ENCODE measurements around the gene P3H4.
"Not testable (repeated sequence)": the region's sequence is repeated elsewhere in the genome, so short reads cannot be mapped to it uniquely, and the experiment has no call there.

Gene P3H4, protein sequence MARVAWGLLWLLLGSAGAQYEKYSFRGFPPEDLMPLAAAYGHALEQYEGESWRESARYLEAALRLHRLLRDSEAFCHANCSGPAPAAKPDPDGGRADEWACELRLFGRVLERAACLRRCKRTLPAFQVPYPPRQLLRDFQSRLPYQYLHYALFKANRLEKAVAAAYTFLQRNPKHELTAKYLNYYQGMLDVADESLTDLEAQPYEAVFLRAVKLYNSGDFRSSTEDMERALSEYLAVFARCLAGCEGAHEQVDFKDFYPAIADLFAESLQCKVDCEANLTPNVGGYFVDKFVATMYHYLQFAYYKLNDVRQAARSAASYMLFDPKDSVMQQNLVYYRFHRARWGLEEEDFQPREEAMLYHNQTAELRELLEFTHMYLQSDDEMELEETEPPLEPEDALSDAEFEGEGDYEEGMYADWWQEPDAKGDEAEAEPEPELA

DNA sequence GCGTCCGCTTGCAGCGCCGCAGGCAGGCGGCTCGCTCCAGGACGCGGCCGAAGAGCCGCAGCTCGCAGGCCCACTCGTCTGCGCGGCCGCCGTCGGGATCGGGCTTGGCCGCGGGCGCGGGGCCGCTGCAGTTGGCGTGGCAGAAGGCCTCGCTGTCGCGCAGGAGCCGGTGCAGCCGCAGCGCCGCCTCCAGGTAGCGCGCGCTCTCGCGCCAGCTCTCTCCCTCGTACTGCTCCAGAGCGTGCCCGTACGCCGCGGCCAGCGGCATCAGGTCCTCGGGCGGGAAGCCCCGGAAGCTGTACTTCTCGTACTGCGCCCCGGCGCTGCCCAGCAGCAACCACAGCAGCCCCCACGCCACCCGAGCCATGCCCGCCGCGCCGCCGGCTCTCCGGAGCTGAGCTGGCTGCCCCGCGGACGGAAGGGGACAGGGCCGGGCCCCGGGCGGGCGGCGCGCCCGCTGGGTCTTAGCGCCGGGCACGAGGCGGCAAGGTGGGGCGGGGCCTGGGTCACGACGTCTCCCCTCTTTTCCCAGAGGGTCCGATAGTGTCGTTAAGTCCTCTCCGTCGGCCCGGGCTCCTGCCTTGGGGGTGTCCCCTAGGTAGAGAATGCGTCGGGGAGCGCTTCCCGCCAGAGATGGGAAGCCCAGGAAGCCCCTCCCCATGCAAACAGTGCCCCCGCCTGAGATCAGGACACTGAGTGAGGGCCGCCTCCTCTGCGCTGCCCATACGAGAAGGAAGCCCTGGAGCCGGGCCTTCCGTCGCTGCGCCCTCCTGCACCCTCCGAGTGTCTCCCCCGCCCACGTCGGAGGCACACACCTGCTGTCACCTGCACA, at the start of gene P3H4:
TSS of gene P3H4 (minus strand) at position 401 of the 832 bp plus-strand sequence. CDS start at position 367, 34 bp downstream.
- DNase-seq: peak; percentile 90

DNA sequence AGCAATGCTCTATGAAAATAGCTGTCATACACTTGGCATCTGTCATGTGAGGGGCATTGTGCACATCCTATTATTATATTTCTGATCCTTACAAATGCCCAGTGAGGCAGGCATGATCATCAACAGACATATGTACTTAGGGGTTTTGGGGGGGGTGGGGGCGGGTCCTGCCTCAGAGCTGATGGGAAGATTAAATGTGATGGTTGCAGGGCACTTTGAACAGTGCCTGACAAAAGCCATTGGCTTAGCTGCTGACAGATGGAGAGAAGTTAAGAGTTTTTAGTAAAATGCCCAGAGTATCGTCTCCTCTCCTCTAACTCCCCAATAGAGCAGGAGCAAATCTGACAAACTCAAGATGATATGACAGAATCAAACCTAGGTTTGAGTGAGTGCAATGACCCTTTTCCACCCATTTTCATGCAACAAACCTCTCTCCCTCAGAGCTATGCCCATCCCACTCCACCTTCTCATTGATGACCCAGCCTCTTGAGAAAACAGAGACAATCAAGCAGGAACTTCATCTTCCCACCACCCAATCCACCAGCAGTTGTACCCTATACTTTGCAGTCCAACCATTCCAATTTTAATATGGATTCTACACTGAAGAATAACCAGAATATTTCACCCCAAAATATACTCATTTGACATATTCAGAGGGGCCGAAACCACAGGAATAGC, 48.6 kb upstream of the P3H4 start:
- DNase-seq: no peak

DNA sequence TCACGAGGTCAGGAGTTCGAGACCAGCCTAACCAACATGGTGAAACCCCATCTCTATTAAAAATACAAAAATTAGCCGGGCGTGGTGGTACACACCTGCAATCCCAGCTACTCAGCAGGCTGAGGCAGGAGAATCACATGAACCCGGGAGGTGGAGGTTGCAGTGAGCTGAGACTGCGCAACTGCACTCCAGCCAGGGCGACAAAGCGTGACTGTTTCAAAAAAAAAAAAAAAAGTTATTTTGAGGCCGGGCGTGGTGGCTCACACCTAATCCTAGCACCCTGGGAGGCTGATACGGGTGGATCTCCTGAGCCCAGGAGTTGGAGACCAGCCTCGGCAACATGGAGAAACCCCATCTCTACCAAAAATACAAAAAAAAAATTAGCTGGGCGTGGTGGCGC, 39.6 kb upstream of the P3H4 start:
- not testable (repeated sequence) for DNase-seq

DNA sequence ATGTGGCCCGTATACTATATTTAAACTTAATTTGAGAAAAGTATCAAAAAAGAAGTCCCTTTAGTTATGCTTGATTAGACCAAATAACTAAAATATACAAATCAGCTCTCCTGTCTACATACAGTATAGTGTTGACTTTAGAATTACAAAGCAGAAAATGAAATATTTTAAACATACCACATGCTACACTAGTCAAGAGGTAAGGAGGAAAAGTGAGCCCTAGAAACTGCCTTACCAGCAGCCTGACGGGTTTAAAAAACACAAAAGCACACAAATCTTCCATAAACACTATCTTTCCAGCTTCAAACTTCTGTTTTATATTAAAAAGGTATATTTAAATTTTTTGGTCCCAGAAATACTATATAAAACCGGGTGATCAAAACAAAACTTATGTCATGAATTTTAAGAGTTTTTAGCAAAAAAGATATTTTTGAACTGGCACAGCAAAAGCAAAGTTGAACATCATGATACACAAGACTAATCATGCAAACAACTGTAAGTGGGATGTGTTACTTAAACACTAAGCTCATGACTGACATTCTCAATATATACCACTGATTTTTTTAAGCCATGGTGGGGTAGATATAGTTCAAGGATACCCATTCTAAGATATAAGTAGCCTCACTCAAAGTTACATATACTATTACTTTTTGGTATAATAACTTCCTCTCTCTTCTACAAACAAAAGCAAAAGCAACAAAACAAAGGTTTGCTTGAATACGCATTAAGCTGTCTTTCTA, 37.7 kb upstream of the P3H4 start:
- no peak for DNase-seq

DNA sequence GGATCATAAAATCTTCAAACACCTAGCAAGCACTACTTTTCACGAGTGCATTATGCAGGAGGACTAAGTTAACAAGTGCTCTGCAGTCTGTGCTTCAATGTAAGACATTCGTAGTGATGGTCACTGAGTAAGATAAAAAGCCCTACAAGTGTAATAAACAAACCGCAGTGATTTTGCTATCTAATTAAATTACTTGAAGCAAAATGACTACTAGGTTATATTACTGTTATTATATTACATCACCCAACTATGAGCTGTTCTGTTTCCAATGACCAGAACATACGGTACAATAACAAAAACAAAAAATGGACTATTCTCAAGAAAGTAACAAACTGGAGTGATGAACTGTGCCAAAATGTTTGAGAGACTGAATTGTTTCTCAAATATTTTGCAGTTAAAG, 37.0 kb upstream of the P3H4 start:
- DNase-seq: no peak

DNA sequence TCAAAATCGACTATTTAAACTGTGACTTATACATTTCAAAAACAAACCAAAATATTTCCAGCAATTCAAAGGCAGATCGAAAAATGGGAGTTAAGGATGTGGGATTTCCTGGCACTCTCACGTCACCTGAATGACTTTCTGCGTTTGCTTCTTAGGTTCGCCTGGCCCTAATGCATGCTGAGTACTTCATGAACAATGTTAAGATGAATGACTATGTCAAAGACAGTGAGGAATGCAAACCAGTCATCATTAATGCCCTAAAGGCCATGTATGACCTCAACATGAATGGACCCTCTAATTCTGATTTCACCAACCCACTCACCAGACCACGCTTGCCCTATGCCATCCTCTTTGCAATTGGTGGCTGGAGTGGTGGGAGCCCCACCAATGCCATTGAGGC, 33.2 kb upstream of the P3H4 start:
- no peak for DNase-seq

DNA sequence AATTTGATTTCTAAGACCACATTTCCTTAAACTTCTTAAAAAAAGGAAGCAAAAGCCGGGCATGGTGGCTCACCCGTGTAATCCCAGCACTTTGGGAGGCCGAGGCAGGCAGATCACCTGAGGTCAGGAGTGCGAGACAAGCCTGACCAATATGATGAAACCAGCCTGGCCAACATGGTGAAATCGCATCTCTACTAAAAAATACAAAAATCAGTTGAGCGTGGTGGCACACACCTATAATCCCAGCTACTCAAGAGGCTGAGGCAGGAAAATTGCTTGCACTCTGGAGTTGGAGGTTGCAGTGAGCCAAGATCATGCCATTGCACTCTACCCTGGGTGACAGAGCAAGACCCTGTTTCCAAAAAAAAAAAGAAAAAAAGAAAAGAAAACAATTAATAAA, 29.0 kb upstream of the P3H4 start:
- peak; percentile 4 for DNase-seq

DNA sequence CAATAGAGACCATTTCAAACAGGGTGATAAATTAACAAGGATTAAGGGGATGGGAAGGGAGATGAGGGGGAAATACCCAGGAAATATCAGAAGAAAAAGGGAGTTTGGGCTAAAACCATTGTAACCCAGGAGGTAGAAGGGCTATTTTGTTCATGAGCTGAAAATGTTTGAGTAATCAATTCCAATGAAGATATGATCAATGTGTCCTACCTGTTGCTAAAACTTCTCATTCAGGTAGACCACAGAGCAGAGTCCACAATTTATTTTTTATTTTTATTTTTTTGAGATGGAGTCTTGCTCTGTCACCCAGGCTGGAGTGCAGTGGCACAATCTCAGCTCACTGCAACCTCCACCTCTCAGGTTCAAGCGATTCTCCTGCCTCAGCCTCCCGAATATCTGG, 27.7 kb upstream of the P3H4 start:
- not testable (repeated sequence) for DNase-seq

DNA sequence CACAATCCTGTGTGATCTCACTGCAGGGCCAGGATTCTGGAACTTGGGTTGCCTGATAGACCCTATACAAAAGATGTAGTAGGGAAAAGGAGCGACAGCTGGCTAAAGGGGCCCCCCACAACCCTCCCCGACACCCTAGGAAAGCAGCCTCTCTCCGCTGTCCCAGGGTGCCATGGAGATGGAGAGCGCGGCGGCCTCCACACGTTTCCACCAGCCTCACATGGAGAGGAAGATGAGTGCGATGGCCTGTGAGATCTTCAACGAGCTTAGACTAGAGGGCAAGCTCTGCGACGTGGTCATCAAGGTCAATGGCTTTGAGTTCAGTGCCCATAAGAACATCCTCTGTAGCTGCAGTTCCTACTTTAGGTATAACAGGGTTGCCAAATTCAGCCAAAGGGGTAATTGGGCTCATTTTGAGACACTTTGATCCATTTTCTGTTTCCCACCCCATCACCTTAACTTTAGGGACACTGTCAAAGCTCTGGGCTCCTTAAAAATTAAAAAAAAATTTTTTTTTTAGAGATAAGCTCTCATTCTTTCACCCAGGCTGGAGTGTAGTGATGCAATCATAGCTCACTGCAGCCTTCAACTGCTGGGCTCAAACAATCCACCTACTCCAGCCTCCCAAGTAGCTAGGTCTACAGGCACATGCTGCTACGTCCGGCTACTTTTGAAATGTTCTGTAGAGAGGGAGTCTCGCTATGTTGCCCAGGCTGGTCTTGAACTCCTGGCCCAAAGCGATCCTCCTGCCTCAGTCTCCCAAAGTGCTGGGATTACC, 26.2 kb upstream of the P3H4 start, which contains the start of gene KLHL10:
TSS of gene KLHL10 (plus strand) at position 65 of the 778 bp plus-strand sequence. CDS start at position 173, 108 bp downstream.
- peak; percentile 38 for DNase-seq

DNA sequence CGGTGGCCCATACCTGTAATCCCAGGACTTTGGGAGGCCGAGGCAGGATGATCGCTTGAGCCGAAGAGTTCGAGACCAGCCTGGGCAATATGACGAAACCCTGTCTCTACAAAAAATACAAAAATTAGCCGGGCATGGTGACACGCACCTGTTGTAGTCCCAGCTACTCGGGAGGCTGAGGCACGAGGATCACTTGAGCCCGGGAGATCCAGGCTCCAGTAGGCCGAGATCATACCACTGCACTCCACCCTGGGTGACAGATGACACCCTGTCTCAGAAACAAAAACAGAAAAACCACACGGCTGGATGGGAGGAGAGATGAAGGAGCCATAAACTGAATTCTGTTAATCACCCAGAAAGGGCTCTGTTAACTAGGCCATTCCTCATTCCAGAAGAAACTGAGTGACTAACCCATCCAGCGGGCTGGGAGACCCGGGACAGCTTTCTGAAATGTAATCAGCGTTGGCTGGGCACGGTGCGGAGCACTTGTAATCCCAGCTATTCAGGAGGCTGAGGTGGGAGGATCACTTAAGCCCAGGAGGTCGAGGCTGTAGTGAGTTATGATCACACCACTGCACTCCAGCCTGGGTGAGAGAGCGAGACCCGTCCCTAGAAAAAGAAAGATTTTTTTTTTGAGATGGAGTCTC, 24.9 kb upstream of the P3H4 start:
- DNase-seq: peak; percentile 55

DNA sequence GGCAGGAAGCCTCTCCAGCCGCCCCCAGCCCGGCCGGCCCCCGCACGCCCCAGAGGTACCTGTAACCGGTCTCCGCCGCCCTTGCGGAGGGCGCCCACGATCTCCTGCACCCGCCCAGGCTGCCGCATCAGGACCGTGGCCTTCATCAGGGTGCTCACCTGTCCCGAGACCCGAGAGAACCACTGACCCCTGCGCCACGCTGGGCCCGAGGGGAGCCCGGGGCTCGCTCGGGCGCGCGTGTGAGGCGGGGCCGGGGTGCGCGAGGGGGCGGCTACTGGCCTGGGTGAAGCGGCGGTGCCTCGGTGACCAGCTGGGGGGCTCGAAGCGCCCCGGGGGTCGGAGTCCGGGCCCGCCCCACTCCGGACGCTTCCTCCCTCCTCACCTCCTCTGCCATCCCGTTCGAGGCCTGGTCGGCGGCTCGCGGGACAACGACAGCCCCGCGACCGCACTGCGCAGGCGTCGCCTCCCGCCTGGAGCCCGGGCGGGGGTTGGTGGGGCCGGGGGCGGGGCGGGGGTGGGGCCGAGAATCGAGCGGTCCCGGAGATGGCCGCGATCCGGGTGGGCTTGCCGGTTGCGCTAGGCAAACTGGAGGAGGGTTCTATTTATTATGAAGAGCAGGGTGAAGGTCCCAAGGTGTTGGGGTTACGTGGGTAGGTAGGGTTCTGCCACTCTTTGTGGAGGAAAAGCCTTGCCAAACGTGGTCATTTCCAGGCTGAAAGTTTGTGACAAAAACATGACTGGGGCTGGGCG, 24.2 kb upstream of the P3H4 start, which contains the start of gene NT5C3B:
TSS of gene NT5C3B (minus strand) at position 433 of the 750 bp plus-strand sequence. CDS start at position 394, 39 bp downstream.
- peak; percentile 84 for DNase-seq

DNA sequence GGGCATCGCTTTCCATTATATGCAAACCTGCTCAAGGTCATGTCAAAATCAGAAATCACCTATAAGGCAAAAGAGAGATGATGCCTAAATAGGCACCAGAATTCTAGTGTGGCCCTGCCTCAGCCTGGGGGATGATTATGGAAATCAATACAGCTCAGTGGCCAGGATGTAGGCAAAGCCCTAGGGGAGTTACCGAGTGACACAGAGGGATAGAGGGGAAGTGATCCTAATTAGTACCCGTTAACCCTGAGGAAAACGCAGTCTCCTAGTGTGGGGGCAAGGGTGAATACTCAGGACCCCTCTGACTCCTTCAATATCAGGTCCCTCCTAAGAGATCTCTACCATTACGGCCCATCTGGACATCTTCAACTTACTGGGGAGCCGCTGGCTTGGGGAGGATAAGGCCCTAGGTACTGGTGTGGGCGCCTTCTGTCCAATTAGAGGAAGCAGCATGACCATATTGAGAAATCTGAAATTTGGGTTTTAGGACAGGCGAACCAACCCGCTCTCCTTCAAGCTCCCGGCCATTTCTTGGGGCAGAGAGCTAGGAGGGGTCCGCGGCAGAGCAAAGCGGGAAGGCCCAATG, 23.6 kb upstream of the P3H4 start:
- DNase-seq: peak; percentile 30

DNA sequence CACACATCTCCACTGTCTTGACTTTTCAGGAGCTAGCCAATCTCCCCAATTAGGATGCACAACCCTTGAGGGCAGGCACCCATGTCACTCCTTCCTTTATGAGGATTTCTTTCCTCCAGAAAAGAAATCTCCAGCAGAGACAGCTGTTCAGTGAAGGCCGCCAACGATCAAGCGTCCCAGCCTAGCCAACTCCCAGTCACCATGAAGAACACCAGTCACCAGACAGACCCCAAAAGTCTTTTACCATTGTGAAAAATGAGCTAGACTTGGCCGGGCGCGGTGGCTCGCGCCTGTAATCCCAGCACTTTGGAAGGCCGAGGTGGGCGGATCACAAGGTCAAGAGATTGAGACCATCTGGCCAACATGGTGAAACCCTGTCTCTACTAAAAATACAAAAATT, 18.2 kb upstream of the P3H4 start:
- peak; percentile 25 for DNase-seq

DNA sequence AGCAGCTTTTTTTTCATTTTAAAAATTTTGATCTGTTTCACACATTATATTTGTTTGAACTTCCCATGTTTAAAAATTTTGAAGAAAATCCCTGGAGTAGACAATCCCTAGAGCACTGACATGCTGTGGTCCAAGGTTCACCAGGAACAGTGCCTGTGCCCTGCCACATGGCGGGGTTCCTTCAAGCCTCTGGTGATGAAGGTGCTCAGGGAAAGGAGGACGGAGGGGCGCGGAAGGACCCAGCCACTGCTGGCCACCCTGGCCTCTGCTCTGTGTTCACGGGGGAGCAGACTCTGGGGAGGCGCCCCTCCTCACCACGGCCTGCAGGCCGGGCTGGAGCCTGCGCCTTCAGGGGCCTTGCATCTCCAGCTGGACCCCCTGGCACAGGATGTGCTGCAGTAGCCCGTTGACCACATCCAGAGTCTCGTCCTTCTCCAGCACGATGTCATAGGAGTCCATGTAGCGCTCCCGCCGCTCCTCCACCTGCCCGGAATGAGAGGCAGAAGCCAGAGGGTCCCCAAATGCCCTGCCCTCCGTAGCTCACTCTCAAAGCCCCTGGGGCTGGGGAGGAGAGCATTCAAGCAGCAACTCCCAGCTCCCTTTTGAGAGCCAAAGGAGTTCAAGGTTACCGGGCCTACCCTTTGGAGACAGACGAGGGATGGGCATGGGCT, 13.6 kb upstream of the P3H4 start:
- no peak for DNase-seq

DNA sequence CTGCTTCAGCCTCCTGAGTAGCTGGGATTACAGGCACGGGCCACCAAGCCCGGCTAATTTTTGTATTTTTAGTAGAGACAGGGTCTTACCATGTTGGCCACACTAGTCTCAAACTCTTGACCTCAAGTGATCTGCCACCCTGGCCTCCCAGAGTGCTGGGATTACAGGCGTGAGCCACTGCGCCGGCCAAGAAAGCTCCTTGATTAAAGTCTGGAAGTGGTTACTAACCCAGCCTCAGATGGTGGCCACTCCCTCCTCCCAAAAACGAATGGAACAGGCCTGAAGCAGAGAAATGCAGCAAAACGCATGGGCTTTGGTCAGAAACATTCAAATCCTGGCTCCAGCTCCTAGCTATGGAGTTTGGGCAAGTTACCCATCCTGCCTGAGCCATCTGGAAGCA, 12.3 kb upstream of the P3H4 start:
- DNase-seq: no peak

DNA sequence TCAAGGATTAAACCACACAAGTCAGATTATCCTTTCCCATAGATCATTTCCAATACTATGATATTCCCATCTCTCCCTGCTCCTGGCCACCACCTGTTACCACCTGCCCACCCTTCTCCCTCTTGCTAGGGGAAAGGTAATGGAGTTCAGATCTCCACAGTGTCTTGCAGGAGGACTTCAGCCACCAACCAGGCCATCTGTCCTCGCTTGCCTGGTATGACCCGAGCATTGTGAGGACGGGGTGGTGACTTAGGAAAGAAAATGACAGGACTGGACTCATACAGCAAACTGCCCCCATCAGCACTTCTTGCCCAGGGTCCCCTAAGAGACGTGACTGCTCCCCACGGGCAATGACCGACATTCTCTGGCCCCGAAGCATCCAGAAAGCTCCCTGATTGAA, 11.8 kb upstream of the P3H4 start:
- no peak for DNase-seq

DNA sequence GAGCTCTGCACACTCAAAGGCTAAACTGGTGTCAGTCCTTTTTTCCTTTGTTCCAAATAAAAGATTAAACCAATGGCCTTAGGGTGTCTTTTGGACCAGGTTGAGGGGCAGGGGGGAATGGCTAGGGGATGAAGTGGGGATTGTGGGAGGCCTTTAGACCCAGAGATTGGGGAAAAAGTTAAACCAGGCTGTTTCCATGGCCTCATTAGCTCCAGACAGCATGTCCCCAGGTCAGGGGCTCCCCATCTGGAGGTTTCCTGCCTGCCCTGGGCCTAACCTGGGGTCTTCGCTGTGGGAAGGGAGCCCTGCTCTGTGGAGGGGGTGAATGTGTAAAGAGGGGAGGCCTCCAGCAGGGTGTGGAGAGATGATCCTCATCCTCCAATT, 11.4 kb upstream of the P3H4 start:
- DNase-seq: no peak

DNA sequence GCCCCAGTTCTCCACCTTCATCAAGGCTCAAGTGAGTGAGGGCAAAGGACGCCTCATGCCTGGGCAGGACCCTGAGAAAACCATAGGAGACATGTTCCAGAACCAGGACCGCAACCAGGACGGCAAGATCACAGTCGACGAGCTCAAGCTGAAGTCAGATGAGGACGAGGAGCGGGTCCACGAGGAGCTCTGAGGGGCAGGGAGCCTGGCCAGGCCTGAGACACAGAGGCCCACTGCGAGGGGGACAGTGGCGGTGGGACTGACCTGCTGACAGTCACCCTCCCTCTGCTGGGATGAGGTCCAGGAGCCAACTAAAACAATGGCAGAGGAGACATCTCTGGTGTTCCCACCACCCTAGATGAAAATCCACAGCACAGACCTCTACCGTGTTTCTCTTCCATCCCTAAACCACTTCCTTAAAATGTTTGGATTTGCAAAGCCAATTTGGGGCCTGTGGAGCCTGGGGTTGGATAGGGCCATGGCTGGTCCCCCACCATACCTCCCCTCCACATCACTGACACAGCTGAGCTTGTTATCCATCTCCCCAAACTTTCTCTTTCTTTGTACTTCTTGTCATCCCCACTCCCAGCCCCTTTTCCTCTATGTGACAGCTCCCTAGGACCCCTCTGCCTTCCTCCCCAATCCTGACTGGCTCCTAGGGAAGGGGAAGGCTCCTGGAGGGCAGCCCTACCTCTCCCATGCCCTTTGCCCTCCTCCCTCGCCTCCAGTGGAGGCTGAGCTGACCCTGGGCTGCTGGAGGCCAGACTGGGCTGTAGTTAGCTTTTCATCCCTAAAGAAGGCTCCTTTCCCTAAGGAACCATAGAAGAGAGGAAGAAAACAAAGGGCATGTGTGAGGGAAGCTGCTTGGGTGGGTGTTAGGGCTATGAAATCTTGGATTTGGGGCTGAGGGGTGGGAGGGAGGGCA, 10.7 kb upstream of the P3H4 start:
- no peak for DNase-seq
